CD4-positive, alpha-beta T cell treated with Interleukin-6 at 100 ng/mL for 8 hours (primary cell): ENCODE results near the gene SPIN1.
"Not testable (repeated sequence)": the region's sequence is repeated elsewhere in the genome, so short reads cannot be mapped to it uniquely, and the experiment has no call there.

ENCODE experiments used
- DNase-seq: peaks from one replicate; pipeline ENCODE4 v3.0.0-alpha.2; 2020; ENCODE audit warnings: mixed read lengths, low spot score

The SPIN1 gene

DNA sequence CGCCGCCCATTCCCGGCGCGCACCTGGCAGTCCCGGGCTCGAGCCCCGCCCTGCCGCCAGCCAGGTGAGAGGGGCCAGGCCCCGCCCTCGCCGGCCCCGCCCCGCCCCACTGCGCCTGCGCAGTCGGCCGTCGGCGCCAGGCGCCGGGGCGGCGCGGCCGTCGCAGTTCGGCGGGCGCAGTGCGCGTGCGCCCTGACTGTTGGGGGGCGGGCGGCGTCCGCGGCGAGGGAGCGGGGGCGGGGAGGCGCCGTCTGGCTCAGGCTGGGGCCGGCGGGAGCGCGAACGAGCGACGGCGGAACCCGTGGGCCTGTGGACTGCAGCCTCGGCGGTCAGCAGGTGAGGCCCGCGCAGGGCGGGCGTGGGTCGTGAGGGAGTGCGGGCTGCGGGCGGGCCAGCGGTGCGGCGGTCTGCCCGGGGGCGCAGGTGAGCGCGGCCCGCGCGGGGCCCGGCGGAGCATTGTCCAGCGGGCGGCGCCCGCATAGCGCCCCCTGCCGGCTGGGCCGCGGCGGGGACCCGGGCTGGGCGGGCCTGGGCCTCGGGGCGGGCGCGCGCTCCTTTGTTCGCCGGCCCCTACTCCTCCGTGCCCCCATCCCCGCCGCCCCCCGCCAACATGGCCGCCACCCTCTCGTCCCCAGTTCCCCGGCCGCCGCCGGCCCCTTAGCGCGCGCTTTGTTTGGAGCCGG lies at the start of gene SPIN1:
Gene SPIN1 (plus strand): TSS at position 242 of the 683 bp plus-strand sequence. CDS start 38,096 bp downstream, outside the sequence.
- peak; percentile 80 for DNase-seq

DNA sequence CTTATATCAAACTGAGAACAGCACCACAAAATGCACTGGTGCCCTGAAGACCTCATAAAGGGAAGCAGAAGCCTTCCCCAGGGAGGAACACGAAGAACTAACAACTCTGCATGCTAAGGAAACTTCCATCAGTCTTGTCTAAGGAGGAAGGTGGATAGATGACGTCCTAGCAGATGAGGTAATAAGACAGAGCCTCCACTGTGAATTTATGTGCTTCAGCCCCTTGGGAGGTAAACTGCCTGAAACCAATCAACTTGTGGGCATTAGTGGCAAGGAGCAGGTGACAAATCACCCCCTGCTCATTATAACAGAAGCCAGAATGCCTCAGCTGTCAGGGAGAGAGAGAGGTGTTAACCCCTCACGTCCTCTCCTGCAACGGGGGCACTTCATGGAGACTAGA lies 48.9 kb upstream of the SPIN1 start:
- DNase-seq = no peak

GRCh38 chr9:88342246-88342645 lies 46.0 kb upstream of the SPIN1 start:
- no peak for DNase-seq

DNA sequence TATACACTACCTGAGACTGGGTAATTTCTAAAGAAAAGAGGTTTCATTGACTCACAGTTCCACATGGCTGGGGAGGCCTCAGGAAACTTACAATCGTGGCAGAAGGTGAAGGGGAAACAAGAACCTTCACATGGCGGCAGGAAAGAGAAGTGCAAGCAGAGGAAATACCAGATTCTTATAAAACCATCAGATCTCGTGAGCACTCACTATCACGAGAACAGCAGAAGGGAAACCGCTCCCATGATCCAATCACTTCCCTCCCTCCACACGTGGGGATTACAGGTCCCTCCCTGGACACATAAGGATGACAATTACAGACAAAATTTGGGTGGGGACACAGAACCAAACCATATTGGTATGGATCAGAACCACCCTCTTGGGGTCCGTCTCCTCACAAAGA lies 44.2 kb upstream of the SPIN1 start:
- DNase-seq = no peak

DNA sequence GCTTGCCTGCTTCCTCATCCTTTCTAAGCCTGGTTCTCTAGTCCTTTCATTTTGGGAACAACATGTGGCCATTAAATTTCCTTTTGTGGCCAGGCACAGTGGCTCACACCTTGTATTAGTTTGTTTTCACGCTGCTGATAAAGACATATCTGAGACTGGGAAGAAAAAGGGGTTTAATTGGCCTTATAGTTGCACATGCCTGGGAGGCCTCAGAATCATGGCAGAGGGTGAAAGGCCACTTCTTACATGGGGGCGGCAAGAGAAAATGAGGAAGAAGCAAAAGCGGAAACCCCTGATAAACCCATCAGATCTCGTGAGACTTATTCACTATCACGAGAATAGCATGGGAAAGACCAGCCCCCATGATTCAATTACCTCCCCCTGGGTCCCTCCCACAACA lies 37.9 kb upstream of the SPIN1 start:
- DNase-seq = not testable (repeated sequence)

DNA sequence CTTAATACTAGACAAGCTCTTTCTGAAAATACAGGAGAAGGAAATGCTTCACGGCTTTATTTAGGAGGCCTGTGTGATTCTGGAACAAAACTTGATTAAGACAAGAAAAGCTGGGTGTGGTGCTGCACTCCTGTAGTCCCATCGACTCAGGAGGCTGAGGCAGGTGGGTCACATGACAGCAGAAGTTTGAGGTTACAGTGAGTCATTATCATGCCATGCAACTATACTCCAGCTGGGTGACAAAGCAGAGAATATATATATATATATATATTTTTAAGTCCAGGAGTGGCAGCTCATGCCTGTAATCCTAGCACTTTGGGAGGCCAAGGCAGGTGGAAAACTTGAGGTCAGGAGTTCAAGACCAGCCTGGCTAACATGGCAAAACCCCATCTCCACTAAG lies 33.1 kb upstream of the SPIN1 start:
- no peak for DNase-seq

DNA sequence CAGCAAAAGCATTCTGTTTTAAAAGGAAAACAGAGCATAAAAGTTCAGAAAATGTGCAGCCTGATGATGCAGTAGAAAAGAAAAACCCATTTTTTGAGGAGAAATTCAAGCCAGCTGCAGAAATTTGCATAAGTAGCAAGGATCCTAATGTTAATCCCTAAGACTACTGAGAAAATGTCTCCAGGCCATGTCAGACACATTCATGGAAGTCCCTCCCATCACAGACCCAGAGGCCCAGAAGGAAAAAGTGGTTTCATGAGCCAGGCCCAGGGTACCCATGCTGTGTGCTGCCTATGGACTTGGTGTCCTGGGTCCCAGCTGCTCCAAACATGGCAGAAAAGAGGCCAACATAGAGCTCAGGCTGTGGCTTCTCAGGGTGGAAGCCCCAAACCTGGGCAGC lies 31.0 kb upstream of the SPIN1 start:
- DNase-seq = not testable (repeated sequence)

DNA sequence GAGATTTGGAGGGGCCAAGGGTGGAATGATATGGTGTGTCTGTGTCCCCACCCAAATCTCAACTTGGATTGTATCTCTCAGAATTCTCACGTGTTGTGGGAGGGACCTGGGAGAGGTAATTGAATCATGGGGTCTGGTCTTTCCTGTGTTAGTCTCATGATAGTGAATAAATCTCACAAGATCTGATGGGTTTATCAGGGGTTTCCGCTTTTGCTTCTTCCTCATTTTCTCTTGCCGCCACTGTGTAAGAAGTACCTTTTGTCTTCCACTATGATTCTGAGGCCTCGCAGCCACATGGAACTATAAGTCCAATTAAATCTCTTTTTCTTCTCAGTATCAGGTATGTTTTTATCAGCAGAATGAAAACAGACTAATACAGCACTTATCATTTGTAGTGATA lies 29.5 kb upstream of the SPIN1 start:
- DNase-seq = no peak

DNA sequence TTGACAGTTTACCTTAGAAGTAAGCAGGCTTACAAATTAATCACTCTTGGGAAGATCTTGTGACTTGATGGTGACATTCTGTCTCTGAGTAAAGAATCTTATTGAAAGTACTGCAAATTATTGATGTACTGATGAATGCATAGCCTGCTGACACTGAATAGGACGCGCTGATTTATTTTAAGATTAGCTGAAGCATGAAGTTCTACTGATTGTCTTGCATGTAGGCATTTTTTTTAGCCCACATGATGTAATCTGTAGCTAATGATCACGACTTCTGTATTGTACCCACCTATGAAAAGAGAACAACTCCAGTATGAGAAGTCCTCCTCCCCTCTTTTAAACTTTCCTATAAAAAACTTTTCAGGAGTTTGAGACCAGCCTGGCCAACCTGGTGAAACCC lies 28.3 kb upstream of the SPIN1 start:
- DNase-seq = no peak

DNA sequence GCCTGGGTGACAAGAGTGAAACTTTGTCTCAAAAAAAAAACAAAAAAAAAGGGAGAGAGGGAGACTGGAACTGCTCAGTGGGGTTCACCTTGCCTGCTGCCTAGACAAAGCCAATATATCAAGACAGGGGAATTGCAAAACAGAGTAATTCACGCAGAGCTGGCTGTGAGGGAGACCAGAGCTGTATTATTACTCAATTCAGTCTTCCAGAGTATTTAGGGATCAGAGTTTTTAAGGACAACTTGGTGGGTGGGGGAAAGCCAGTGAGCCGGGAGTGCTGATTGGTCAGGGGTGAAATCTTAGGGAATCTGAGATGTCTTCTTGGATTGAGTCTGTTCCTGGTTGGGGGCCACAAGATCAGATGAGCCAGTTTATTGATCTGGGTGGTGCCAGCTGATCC lies 25.6 kb upstream of the SPIN1 start:
- DNase-seq = no peak

DNA sequence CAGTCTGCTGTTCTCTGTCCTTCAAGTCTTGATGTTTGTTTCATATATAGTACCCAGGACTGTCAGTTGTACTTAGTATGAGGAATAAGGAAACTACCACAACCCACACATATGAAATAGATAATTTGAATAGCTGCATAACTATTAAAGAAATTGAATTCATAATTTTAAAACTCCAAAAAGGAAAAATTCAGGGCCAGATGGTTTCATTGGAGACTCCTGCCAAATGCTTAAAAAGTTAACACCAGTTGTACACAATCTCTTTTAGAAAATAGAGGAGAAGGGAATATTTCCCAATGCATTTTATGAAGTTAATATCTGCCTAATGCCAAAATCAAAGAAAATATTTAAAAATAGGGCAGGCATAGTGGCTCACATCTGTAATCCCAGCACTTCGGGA lies 24.6 kb upstream of the SPIN1 start:
- no peak for DNase-seq

- DNase-seq = no peak
Observed at GRCh38 chr9:88364706-88365105, 23.5 kb upstream of the SPIN1 start.

DNA sequence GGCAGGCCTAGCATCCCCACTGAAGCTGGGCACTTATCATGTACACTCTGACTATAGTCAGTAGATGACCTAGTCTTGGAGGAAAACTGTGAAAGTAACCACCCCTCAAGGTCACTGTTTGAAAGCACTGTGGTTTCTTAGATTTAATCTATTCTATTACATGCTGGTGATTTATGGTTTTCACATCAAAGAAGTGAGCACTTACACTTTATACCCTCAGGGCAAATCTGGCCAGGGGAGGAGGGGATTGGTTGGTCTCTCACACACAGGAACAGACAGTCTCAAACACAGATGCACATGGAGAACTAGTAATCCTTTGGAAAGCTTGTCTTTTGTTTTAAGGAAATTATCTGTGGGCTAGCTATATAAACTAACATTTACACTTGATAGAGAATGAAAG lies 17.9 kb upstream of the SPIN1 start:
- no peak for DNase-seq

DNA sequence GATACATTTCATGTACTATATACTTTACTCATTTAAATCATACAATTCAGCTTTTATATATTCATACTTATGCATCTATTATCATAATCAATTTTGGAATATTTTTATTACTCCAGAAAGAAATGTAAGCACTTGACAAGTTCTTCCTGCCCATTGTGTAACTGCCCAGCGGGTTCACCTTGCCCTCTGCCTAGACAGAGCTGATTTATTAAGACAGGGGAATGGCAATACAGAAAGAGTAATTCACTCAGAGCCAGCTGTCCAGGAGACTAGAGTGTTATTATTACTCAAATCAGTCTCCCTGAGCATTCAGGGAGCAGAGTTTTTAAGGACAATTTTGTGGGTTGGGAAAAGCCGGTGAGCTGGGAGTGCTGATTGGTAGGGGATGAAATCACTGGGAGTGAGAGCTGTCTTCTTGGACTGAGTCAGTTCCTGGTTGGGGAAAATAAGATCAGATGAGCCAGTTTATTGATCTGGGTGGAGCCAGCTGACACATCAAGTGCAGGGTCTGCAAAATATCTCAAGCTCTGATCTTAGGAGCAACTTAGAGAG lies 16.1 kb upstream of the SPIN1 start:
- no peak for DNase-seq

DNA sequence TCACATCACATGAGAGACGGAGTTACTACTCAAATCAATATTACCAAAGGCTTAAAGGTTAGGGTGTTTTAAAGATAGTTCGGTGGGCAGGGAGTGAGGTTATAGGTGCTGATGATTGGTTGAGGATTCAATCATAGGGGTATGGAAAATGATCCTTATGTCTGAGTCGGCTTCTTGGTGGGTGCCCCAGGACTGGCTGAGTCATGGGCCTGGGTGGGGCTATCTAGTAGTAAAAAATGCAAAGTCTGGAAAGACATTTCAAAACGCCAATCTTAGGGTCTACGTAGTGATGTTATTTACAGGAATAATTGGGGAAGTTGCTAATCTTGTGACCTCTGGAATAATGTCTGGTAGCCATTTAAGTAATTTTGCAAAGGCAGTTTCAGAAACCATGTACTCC lies 15.2 kb upstream of the SPIN1 start:
- no peak for DNase-seq

DNA sequence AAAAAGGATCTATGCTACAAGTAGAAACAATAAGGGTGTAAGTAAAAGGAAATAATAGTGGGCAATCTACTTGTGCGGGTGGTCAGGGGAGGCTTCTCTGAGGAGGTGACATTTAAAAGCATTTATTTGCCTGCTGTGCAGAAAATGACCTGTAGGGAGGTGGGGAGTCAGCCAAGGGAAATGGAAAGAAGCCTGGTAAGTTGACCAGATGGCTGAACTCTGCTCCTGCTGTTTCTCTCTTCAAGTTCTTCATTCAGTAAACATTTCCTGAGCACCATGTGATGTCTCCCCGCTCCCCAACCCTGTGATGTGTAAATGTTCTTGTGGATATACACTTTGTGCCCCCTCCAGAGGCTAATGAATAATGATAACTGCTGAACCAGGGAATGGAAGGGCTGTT lies 9.9 kb upstream of the SPIN1 start:
- no peak for DNase-seq

DNA sequence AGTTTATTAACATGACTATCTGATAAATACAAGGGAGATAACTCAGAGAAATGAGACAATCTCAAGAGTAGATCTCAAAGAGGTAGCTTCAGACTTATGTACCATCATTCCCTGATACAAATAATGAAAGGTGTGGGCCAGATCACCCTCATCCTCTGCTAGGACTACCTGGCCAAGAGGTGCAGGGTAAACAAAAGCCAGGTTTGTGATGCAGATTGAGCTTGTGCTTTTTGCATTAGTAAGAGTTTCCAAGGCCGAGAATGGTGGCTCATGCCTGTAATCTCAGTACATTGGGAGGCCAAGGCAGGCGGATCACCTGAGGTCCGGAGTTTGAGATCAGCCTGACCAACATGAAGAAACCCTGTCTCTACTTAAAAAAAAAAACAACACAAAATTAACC lies 8.9 kb upstream of the SPIN1 start:
- no peak for DNase-seq

GRCh38 chr9:88380118-88380517 lies 8.1 kb upstream of the SPIN1 start:
- no peak for DNase-seq

DNA sequence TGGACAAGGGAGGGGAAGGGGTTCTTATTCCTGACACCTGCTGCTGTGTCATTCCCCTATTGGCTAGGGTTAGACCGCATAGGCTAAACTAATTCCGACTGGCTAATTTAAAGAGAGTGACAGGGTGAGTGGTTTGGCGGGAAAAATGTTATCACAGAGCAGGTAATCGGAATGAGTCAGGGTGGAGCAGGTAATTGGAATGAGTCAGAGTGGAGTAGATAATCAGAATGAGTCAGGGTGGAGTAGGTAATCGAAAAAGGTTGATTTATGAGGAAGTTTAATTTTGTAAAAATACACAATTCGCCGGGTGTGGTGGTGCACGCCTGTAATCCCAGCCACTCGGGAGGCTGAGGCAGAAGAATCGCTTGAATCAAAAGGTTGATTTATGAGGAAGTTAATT lies 6.9 kb upstream of the SPIN1 start:
- not testable (repeated sequence) for DNase-seq

- DNase-seq = no peak
Observed at GRCh38 chr9:88383176-88383575, 5.1 kb upstream of the SPIN1 start.

- DNase-seq = not testable (repeated sequence)
Observed at GRCh38 chr9:88386137-88386536, 2.1 kb upstream of the SPIN1 start.

DNA sequence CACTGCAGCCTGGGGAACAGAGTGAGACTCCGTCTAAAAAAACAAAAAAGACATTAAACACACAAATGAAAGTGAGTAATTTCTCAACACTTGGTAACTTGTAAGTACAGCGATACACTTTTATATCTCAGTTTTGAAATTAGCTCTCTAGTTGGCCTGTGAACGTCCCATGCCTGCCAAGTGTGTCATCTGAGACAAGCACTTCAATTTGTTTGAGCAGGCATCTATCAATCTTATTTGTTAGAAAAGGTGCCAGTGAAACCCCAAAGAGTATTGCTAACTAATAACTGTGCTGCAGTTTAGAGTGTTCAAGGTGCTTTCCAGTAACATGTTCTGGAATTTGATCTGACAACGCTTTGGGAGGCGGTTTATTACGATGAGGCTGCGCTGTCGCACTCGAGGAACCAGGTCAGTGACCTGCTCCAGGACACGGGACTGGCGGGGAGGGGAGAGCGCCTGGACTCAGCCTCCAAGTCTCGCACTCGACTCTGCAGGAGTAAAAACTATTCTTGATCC lies 1.1 kb upstream of the SPIN1 start:
- no peak for DNase-seq

DNA sequence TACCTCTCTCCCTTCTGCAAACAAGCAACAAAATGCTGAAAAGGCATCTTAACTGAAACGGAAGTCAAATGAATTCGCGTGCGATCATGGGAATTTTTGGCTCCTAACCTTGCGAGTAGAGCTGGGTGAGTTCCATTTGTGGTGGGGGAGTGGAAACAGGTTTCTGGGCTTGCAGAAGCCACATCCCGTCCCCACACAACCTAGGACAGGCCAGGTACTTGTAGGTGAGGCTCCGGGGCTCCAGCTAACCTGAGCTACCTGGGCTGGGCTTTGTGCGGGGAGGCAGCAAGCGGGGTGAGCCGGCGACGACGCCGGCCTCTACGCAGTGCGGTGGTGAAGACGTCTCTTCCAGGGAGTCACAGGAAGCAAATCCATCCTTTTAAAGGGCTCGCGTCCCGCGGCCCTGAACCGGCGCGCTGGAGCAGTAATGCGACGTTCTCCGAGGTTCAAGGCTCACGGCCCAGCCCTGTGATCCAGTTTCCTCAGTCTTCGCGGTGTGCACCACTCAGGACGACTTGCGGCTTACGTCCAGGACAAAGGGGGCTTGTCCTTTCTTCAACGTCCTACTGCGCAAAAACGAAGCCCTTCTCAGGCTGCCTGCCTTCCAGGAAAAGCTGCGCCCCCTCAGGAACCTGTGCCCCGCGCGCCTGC lies 567 bp upstream of the SPIN1 start:
- DNase-seq = peak; percentile 45
